HCT116 (cell line): ENCODE results near the gene DLEC1.

ENCODE experiments used
- CTCF ChIP-seq, 3 experiments: fragments of 200-600 bp in 1 of 3; sonication (generic) in 1 of 3; IDR thresholded peaks in 2 of 3; conservative IDR thresholded peaks in 1 of 3; 2 replicates each; pipeline ENCODE4 v1.5.1; 2012 to 2017; ENCODE audit warnings: low read depth in 2 of 3, low read length in 2 of 3, antibody characterized with exemption in 1 of 3, borderline replicate concordance in 1 of 3, control low read depth in 1 of 3, mild to moderate bottlenecking in 1 of 3, mixed read lengths in 1 of 3, mixed run types in 1 of 3, moderate library complexity in 1 of 3; ENCODE audit not compliant: insufficient read depth in 1 of 3
- EGR1 ChIP-seq: IDR thresholded peaks from 2 replicates; pipeline ENCODE4 v1.6.1; 2012; ENCODE audit warnings: low read depth
- EZH2 ChIP-seq: fragments of 200-600 bp; sonication (generic); IDR thresholded peaks from 2 replicates; pipeline ENCODE4 v1.6.1; 2017; ENCODE audit warnings: antibody characterized with exemption, mixed run types
- JUND ChIP-seq: IDR thresholded peaks from 2 replicates; pipeline ENCODE4 v1.6.1; 2012
- MAX ChIP-seq: IDR thresholded peaks from 2 replicates; pipeline ENCODE4 v1.6.1; 2012
- POLR2AphosphoS5 ChIP-seq: IDR thresholded peaks from 2 replicates; pipeline ENCODE4 v1.6.1; 2011; ENCODE audit warnings: mild to moderate bottlenecking, low read depth, low read length, moderate library complexity
- RAD21 ChIP-seq: IDR thresholded peaks from 2 replicates; pipeline ENCODE4 v1.6.1; 2012; ENCODE audit warnings: low read depth, mild to moderate bottlenecking
- REST ChIP-seq: IDR thresholded peaks from 2 replicates; pipeline ENCODE4 v1.6.1; 2012; ENCODE audit warnings: low read depth
- SRF ChIP-seq: IDR thresholded peaks from 2 replicates; pipeline ENCODE4 v1.6.1; 2012; ENCODE audit warnings: low read depth
- YY1 ChIP-seq: IDR thresholded peaks from 2 replicates; pipeline ENCODE4 v1.6.1; 2011; ENCODE audit warnings: low read length, low read depth, moderate library complexity, mild to moderate bottlenecking; ENCODE audit not compliant: insufficient replicate concordance; ENCODE audit errors: extremely low read depth

- TF ChIP-seq SRF: no peak
- TF ChIP-seq POLR2AphosphoS5: no peak
- no peak for TF ChIP-seq MAX
- no peak for TF ChIP-seq CTCF (IDR thresholded peaks at IDR 0.05 in 2 of 3, conservative IDR thresholded peaks at IDR 0.05 in 1 of 3; ENCODE audit: borderline replicate concordance in 1 of 3, insufficient read depth in 1 of 3, low read depth in 2 of 3, low read length in 2 of 3)
- TF ChIP-seq EGR1: no peak
- no peak for TF ChIP-seq YY1
- no peak for TF ChIP-seq REST
- TF ChIP-seq EZH2: no peak
- TF ChIP-seq JUND: no peak
- no peak for TF ChIP-seq RAD21
Measured at GRCh38 chr3:38126121-38126892, 87.3 kb downstream of the DLEC1 start.
